ENCODE results near the gene SIGLEC15.
"Not testable (repeated sequence)": the region's sequence is repeated elsewhere in the genome, so short reads cannot be mapped to it uniquely, and the experiment has no call there.

SIGLEC15 gene, protein sequence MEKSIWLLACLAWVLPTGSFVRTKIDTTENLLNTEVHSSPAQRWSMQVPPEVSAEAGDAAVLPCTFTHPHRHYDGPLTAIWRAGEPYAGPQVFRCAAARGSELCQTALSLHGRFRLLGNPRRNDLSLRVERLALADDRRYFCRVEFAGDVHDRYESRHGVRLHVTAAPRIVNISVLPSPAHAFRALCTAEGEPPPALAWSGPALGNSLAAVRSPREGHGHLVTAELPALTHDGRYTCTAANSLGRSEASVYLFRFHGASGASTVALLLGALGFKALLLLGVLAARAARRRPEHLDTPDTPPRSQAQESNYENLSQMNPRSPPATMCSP

GRCh38 chr18:45825258-45826044, at the start of gene SIGLEC15:
Gene SIGLEC15, plus strand, starts transcription at chr18:45825675. Its CDS starts 54 bp downstream, at chr18:45825729.
- no peak for DNase-seq

DNA sequence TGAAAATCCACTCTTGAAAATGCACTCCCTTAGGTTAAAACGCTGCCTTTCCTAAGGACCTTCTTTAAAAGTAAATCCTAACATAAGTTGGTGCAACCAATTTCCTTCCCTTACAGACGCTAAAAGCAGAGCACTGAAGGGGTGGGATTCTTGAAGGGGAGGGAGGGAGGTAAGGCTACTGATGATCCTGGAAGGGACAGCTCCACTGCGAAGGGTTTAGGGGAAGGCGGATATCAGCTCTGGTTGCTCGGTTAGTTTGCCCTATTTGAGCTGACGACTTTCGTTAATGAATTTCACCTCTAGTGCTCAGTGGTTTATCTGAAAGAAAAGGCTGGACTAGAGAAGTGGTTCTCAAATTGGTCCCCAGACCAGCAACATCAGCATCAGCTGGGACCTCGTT, 49.7 kb upstream of the SIGLEC15 start:
- no peak for DNase-seq

DNA sequence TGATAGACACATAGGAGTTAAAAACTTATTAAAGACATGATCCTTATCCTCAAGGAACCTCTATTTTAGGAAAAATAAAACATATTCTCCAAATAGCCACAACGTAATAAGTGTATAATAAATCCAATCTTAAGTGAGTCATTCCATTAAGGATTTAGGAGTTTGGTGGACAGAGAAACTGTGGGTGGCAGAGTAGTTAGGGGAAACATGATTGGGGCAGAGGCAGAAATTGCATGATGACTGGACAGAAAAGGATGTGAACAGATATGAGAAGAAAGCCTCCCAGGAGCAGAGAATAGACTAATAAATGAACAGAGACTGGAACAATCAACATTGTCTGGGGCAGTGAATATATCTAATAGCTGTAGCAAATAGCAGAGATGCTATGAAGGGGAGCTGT, 48.1 kb upstream of the SIGLEC15 start:
- no peak for DNase-seq

- no peak for DNase-seq
These were observed 44.9 kb upstream of the SIGLEC15 start for GRCh38 chr18:45780568-45780967.

DNA sequence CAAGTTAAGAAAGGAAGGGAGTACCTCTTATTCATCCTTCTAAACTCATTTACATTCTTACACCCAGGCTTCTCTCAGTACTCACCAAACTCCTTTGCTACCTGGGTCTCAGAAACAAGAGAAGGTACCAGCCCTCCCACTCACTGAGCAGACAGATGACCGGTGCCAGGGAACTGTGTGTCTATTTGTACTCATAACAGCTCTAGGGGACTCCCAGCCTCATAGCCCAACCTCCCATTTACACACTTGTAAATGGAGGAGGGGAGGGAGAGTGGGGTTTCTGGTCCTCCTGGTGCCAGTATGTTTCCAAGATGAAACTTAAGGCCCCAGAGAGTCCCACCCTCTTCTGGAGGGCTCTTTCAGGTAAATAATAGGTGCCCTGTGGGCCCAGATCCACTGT, 42.8 kb upstream of the SIGLEC15 start:
- DNase-seq: no peak

DNA sequence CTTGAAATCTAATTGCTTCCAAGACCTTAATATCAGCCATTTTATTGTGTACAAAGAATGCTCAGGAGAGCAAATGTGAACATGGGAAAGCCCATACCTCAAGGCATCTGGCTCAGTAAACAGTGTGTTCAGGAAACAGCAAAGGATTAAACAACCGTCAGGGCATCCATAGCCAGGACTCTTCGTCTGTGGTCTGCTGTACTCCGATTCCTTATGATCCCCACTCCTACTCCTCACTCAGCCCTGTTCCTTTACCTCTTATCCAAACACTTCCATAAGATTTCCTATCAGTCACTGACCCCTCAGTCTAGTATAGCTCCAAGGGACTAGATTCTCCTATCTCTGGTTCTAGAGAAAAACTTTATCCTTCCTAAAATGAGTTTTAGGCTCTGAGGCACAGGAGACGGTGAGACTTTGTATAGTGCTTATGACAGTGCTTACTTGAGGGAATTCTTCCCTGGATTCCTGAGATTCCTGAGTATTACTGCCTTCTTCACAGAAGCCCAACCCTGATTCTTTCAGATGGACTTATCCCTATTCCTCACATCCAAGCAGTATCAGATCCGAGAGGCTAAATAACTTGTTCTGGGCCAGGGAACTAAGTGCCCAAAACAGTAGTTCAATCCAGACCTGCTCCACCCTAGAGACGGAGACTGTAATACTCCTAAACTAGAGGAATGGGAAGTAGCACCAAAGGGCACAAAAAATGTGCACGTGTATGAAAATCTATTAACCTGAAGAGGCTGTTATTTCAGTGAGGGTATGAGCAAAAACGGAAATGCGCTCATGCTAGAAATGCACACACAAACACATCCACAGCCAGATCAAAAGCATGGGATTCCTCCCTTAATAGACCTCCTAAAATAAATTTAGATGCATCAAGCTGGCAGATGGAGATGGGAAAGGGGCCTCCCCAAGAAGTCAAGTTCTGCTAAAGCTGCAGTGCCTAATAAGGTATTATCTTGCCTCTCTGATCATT, 42.1 kb upstream of the SIGLEC15 start:
- no peak for DNase-seq

DNA sequence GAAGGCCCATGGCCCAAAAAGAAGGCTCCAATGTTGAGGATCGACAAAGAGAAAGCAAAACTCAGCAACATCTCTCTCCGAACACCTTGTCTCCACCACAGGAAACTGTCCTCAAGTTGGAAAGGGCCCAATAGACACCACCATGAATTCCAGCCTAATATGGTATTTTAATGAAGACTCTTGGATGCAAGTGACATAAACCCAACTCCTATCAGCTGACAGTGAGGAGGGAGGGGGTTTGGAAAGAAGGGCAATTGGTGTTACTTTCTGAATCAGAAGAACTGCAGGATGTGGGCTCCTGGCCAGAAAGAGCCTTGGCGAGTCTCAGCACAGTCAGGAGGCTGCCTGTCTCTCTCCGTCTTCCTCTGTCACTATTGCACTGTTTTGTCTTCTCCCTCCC, 40.3 kb upstream of the SIGLEC15 start:
- no peak for DNase-seq

DNA sequence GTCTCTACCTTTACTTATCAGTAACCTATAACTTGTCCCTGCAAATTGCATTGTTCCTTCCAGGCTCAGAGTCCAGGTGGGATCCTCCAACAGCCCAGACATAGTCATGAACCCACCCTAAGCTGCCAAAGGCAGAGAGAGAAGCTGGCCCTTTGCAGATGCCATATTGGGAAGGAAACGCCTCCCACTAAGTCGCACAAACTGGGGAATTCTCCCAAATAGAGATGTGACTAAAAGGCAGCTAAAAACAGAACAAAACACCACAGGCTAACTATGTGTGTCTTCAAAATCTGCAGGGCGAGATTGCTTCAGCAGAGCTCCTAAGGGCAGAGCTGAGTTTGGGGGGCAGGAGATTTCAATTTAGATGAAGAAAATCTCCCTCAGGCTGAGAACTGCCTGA, 38.5 kb upstream of the SIGLEC15 start:
- no peak for DNase-seq

DNA sequence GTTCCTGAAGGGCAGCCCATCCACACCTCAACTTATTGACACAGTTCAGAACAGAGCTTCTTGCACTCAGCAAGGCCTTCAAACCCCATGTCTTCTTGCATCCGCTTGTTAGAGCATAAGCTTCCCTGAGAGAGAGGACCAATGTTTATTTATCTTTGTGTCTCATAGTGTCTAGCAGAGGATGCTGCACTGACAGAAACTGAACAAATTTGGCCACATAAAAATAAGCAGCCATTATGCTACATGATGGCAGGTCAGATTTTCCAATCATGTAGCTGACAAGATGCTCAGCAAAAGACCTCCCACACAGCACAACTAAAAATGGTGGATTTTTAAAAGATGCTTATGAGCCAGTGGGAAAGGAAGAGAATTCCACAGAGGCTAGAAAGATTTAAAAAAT, 38.1 kb upstream of the SIGLEC15 start:
- DNase-seq: no peak

DNA sequence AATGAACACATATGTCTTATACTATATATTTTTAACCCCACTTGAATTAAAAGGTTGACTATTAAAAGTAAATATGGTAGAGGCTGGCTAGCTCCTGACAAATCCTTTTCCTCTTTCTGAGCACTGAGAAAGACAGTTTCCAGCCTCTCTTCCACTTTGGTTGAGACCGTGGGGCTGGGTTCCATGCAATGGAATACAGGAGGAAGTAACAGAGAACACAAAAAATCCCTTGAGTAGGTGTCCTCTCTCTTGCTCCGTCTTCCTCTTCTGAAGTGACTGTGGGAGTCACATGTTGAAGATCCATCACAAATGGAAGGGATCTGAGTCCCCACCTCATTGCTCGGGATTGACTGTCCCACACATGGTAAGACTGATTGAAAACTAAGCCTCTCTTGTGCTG, 36.6 kb upstream of the SIGLEC15 start:
- no peak for DNase-seq

DNA sequence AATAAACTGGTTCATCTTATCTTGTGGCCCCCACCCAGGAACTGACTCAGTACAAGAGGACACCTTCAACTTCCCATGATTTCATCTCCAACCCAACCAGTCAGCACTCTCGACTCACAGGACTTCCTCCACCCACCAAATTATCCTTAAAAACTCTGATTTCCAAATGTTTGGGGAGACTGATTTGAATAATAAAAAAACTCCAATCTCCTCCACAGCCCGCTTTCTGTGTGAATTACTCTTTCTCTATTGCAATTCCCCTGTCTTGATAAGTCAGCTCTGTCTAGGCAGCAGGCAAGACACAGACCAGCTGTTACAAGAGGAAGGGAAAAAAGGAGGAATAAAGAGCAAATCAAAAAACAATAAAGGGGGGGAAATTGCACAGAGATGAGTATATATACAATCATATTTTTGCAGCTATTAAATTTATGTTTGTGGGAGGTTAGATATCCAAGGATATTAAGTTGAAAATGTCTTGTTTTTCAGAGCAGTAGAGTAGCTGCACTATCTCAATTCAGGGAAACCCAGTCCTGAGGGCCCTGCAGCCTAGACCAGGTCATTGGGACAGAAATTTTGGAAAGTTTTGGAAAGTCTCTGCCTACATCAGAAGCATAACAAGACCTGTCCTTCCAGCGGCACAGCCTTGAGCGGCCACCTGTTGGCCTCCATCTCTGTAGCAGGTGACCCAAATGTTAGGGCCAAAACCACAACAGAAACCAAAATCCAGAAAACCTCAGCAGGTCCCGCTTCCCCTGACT, 32.8 kb upstream of the SIGLEC15 start:
- no peak for DNase-seq

DNA sequence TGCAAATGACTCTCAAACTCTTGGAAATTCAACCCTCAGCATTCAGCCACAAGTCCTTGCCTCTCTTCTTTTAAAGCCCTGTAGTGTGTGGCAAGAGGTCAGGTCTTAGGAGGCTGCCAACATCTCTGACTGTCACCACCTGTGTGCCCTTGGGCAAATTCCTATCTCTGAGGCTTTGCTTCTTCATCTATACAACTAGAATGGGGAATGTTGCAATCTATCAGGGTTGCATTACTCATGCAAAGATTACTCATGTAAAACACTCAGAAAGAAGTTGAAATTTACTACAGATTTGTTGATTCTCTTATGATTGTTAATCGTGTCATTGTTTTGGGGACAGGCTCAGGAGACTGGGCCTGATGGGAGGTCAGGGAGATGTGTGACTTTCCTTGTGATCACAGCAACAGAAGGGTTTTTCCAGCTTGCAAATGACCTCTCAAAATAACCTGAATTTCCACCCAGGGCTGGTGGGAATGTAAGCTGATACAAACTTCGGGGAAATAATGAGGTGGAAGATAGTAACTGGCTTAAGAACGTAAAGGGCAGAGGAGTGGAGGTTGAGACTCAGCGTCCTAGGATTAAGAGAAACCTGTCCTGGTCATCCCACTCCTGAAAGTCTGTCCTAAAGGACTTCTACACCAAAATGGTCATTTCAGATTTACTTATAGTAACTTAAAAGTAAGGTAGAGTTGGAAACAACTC, 32.1 kb upstream of the SIGLEC15 start:
- DNase-seq: no peak

DNA sequence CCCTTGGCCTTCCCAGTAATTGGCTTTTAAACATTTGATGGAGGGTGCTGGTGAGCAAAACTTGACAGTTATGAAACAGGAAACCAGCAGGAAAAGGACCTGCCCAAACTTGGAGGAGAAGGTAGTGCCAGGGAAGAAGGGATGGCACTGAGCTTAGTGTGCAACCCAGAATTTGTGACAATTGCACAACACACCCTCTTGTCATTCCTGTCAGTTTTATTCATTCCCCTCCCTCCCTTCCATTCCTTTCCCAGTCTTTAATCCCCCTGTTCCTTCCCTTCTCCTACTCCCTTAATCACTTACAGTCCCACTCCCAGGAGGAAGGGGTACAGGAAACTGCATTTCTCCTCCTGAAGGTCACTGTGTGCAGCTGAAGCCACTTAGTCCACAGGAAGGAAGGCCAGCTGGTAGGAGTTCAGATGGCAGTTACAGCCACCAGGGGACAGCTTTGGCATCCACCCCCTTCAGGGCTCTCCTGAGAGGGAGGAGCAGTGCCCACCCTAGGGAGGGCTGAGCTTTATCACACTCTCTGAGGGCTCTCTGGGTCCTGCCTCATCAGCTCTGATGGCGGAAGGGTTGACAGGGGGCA, 24.0 kb upstream of the SIGLEC15 start:
- no peak for DNase-seq

DNA sequence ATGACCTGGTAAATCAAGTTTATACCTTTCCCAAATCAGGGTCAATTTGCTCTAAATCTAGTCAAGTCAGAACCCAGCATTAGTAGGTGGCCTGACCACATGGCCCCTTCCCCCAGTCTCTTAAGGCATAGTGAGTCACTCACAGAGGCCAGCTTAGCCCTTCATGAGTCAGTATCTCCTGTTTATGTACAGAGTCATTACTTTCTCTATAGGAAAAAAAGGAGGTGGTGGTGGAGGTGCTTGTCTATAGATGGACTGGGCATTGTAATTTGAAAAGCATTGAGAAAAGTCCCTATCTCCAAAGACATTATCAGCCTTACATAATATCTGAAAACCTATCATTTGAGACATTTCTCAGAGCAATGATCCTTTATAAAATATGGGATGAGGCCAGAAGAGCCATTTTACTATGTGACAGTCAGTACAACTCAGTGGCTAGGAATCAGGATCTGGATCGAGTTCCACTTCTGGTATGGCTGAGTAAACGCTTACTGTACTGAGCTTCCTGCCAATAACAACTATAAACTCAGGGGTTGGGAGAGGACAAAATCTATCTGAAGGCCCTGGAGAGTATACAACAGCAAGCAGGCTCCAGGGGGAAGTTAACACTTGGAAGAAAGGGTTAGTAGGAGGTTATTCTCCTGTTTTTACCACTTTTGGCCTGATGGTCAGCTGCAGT, 22.5 kb upstream of the SIGLEC15 start:
- no peak for DNase-seq

DNA sequence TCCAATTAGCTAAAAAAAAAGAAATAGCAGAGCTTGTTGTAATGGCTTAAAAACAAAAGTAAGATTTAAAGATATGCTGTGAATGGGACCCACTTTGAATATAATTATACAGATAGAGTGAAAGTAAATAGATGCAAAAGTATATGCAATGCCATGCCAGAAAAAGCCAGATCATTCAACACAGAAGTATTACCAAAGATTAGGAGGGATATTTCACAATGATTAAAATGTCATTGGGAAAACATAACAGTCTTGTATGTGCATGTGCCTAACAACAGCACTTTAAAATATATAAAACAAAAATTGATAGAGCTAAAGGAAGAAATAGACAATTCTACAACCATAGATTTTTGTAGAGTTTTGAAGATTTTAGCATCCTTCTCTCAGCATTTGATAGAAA, 19.9 kb upstream of the SIGLEC15 start:
- DNase-seq: no peak

GRCh38 chr18:45806226-45806625, 19.2 kb upstream of the SIGLEC15 start:
- DNase-seq: no peak

- not testable (repeated sequence) for DNase-seq
These were observed 18.3 kb upstream of the SIGLEC15 start for GRCh38 chr18:45807144-45807543.

- not testable (repeated sequence) for DNase-seq
These were observed 10.7 kb upstream of the SIGLEC15 start for GRCh38 chr18:45814733-45815132.

DNA sequence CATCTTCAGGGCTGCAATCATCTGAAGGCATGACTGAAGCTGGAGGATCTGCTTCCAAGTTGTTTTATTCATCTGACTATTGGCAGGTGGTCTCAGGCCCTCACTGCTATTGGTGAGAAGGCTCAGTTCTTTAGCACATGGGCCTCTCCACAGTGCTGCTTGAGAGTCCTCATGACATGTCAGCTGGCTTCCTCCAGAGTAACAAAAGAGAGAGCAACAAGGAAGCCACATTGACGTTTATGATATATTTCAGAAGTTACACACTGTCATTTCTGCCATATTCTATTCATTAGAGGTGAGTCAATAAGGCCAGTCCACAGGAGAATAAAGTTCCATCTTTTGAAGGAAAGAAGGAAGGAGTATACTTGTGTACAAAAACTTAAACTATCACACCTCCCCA, 7.9 kb upstream of the SIGLEC15 start:
- no peak for DNase-seq

DNA sequence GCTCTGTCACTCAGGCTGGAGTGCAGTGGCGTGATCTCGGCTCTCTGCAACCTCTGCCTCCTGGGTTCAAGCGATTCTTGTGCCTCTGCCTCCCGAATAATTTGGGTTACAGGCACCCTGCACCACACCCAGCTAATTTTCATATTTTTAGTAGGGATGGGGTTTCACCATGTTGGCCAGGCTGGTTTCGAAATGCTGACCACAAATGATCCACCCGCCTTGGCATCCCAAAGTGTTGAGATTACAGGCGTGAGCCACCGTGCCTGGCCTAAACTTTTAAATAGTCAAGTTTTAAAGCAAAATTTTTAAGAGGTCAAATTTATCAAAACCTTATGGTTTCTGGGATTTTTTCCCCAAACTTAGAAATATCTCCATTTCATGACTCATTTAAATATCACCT, 6.7 kb upstream of the SIGLEC15 start:
- DNase-seq: not testable (repeated sequence)

Measured in activated CD4-positive, CD25-positive, alpha-beta regulatory T cell treated with anti-CD3 and anti-CD28 coated beads, Interleukin-2, amount 50 U/mL, for 72 hours (primary cell).